ENCODE measurements around the gene TOX2. TPM values are rescaled to one million over a fixed set of nuclear protein-coding genes. Genes with fewer than 3 reads are reported as not detected.

The TOX2 gene
- total and polyA plus RNA-seq, 9 donors: 0.44 to 5.7 (median 2.2) TPM

DNA sequence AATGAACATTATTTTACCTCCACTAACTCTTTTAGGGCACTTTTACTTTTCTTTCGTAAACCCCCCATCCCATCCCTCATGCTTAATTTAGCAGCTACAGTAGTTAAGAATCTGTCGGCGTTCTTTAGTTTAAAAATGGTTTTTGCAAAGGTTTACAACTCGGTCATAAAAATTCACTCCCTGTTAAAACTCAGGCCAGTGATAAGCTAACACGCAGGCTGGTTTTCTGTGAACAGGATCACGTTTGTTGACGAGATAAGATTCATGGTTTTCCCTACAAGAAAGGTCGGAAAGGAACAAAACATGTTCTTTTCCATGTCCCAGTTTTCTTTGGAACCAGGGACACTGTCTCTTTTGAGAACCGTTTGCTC is 101.1 kb downstream of the TOX2 start:
- WGBS (ENCODE audit: insufficient coverage): 43% methylated on average over 5 of the region's 9 CpGs
- peaks cover 8% of the 10 kb centered on the region for H3K27me3 ChIP-seq (ENCODE audit: control insufficient read depth, insufficient read depth, low read length)
- no peaks in the 10 kb centered on the region for H3K36me3 ChIP-seq (ENCODE audit: control insufficient read depth, insufficient read depth, low read length)
- no peak overlapping the region for H3K4me3 ChIP-seq (ENCODE audit: low read length)
- H3K4me1 ChIP-seq (ENCODE audit: control insufficient read depth, insufficient read depth, low read length): peaks cover 41% of the 10 kb centered on the region
- H3K9me3 ChIP-seq (replicated peaks; ENCODE audit: control insufficient read depth, low read depth, low read length): no peaks in the 10 kb centered on the region
- DNase-seq: no peak
- H3K27ac ChIP-seq (ENCODE audit: low read length): no peak overlapping the region

DNA sequence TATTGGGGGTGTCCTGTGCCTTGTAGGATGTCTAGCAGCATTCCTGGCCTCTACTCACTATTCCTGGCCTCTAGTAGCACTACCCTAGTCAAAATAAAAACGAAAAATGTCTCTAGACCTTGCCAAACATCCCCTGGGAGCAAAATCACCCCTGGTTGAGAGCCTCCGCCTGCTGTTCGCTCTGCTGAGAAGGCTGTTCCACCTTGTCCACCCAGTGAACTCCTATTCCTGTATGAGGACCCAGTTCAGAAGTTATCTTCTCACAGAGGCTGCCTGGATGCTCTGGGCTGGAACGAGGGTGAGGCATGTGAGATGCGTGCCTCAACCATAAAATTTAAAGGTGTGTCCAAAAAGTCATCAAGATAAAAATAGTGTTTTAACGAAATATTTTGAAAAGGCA is 101.9 kb downstream of the TOX2 start:
- Histone ChIP-seq H3K27me3 (ENCODE audit: control insufficient read depth, insufficient read depth, low read length) (peaks cover 11% of the 10 kb centered on the region), H3K9me3 (replicated peaks; ENCODE audit: control insufficient read depth, low read depth, low read length) (no peaks in the 10 kb centered on the region), H3K36me3 (ENCODE audit: control insufficient read depth, insufficient read depth, low read length) (no peaks in the 10 kb centered on the region), H3K27ac (ENCODE audit: low read length) (no peak overlapping the region), H3K4me3 (ENCODE audit: low read length) (no peak overlapping the region), H3K4me1 (ENCODE audit: control insufficient read depth, insufficient read depth, low read length) (peaks cover 41% of the 10 kb centered on the region)
- WGBS (ENCODE audit: insufficient coverage): 29% methylated on average over 1 of the region's 6 CpGs
- DNase-seq: no peak

- DNase-seq: no peak
- peaks cover 39% of the 10 kb centered on the region for H3K4me1 ChIP-seq (ENCODE audit: control insufficient read depth, insufficient read depth, low read length)
- 94% methylated on average over 9 of the region's 11 CpGs for WGBS (ENCODE audit: insufficient coverage)
- H3K27me3 ChIP-seq (ENCODE audit: control insufficient read depth, insufficient read depth, low read length): peaks cover 11% of the 10 kb centered on the region
- H3K4me3 ChIP-seq (ENCODE audit: low read length): no peak overlapping the region
- no peaks in the 10 kb centered on the region for H3K9me3 ChIP-seq (replicated peaks; ENCODE audit: control insufficient read depth, low read depth, low read length)
- no peaks in the 10 kb centered on the region for H3K36me3 ChIP-seq (ENCODE audit: control insufficient read depth, insufficient read depth, low read length)
- no peak overlapping the region for H3K27ac ChIP-seq (ENCODE audit: low read length)
Measured at GRCh38 chr20:44017211-44017610, 102.6 kb downstream of the TOX2 start.

DNA sequence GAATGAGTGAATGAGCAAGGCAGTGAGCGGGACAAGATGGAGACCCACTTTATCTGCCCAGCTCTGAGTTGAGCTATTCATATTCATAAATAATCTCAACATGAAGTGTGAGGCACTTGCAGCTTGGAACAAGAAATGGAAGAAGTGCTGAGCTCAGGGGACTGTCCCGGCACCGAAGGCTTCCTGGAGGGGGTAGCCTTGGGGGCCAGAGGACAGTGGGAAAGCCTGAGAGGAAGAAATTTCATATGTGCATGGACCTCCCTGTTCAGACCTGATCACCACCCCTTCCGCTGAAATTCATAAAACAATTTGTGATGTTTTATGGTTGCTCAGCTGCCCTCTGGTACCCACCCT is 103.2 kb downstream of the TOX2 start:
- H3K9me3 ChIP-seq (replicated peaks; ENCODE audit: control insufficient read depth, low read depth, low read length): no peaks in the 10 kb centered on the region
- no peak for DNase-seq
- H3K4me1 ChIP-seq (ENCODE audit: control insufficient read depth, insufficient read depth, low read length): peaks cover 37% of the 10 kb centered on the region
- H3K27me3 ChIP-seq (ENCODE audit: control insufficient read depth, insufficient read depth, low read length): peaks cover 12% of the 10 kb centered on the region
- no peak overlapping the region for H3K4me3 ChIP-seq (ENCODE audit: low read length)
- H3K27ac ChIP-seq (ENCODE audit: low read length): peak overlapping the region; percentile 79
- no CpG with 5 or more reads among the region's 4 CpGs for WGBS (ENCODE audit: insufficient coverage)
- no peaks in the 10 kb centered on the region for H3K36me3 ChIP-seq (ENCODE audit: control insufficient read depth, insufficient read depth, low read length)

DNA sequence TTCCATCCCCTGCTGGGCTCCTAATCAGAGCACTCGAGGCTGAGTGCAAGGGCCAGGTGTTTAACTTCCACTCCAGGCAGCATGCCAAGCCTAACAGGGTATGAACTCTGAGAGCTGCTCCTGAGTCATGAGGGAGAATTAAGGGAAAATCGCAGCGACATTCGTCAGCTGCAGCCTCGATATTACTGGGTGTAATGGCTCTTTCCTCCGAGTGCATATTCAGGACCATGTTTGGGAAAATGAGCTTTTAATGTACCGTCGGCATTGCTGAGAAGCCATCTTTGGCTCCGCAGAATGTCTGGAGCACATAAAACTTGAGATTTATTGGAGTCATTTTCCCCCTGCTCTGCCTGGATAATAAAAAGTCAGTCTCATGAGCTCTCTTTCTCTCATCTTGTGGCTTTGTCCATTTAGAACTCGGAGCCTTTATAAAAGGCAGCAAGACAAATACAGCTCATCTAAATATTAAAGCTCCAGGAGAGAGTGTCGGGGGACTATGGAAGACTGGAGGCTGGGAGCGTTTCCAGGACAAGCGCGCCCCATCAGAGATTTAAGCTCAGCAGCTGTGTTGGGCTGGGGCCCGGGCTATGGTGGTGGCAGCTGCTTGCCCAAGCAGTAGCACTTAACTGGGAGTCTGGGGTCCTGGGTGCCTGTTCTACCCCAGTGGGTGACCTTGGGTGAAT is 103.7 kb downstream of the TOX2 start:
- H3K4me1 ChIP-seq (ENCODE audit: control insufficient read depth, insufficient read depth, low read length): peaks cover 37% of the 10 kb centered on the region
- peak; percentile 88 for DNase-seq
- peaks cover 12% of the 10 kb centered on the region for H3K27me3 ChIP-seq (ENCODE audit: control insufficient read depth, insufficient read depth, low read length)
- no peaks in the 10 kb centered on the region for H3K36me3 ChIP-seq (ENCODE audit: control insufficient read depth, insufficient read depth, low read length)
- peak overlapping the region; percentile 79 for H3K27ac ChIP-seq (ENCODE audit: low read length)
- 16% methylated on average over 7 of the region's 15 CpGs for WGBS (ENCODE audit: insufficient coverage)
- no peak overlapping the region for H3K4me3 ChIP-seq (ENCODE audit: low read length)
- H3K9me3 ChIP-seq (replicated peaks; ENCODE audit: control insufficient read depth, low read depth, low read length): no peaks in the 10 kb centered on the region

DNA sequence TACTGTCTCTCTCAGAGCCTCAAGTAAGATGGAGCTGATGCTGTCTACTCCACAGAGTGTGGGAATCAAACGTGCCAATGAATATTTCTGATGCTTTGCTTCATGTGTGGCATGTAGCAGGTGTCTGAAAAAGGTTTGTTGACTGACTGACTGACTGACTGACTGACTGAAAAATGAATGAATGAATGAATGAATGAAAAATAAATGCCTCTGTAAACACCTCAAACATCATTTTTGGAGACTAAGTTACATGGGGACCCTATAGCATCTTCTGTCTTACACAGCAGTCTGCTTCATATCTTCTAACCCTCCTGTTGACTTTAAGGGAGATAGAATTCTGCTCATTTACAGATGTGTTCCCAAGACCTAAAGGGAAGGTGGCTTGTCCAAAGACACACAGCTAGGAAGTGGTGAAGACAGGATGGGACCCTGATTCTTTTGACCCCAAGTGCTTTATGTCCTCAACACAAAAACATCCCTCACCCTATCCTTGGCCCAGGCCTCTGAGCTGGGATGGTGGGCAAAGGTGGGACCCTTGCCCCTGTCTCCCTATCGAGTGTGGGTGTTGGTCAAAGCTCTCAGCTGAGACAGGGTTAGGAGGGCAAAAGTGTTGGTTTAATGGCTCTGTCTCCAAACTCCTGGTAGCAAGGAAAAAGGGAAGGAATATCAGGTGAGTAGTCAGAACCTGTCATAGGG is 104.4 kb downstream of the TOX2 start:
- no peaks in the 10 kb centered on the region for H3K9me3 ChIP-seq (replicated peaks; ENCODE audit: control insufficient read depth, low read depth, low read length)
- DNase-seq: no peak
- no peaks in the 10 kb centered on the region for H3K36me3 ChIP-seq (ENCODE audit: control insufficient read depth, insufficient read depth, low read length)
- peak overlapping the region; percentile 79 for H3K27ac ChIP-seq (ENCODE audit: low read length)
- peaks cover 12% of the 10 kb centered on the region for H3K27me3 ChIP-seq (ENCODE audit: control insufficient read depth, insufficient read depth, low read length)
- 60% methylated on average over 1 of the region's 2 CpGs for WGBS (ENCODE audit: insufficient coverage)
- H3K4me3 ChIP-seq (ENCODE audit: low read length): no peak overlapping the region
- H3K4me1 ChIP-seq (ENCODE audit: control insufficient read depth, insufficient read depth, low read length): peaks cover 37% of the 10 kb centered on the region

GRCh38 chr20:44019638-44020335 is 105.1 kb downstream of the TOX2 start:
- 17% methylated on average over 6 of the region's 13 CpGs for whole genome bisulfite sequencing (ENCODE audit: insufficient coverage)
- no peak overlapping the region for H3K4me3 ChIP-seq (ENCODE audit: low read length)
- no peak for DNase-seq
- no peak overlapping the region for H3K27ac ChIP-seq (ENCODE audit: low read length)
- H3K27me3 ChIP-seq (ENCODE audit: control insufficient read depth, insufficient read depth, low read length): peaks cover 12% of the 10 kb centered on the region
- H3K4me1 ChIP-seq (ENCODE audit: control insufficient read depth, insufficient read depth, low read length): peaks cover 32% of the 10 kb centered on the region
- no peaks in the 10 kb centered on the region for H3K36me3 ChIP-seq (ENCODE audit: control insufficient read depth, insufficient read depth, low read length)
- H3K9me3 ChIP-seq (replicated peaks; ENCODE audit: control insufficient read depth, low read depth, low read length): no peaks in the 10 kb centered on the region

GRCh38 chr20:44020406-44021148 is 105.9 kb downstream of the TOX2 start:
- no peak for DNase-seq
- WGBS (ENCODE audit: insufficient coverage): 49% methylated on average over 7 of the region's 12 CpGs
- peaks cover 16% of the 10 kb centered on the region for H3K27me3 ChIP-seq (ENCODE audit: control insufficient read depth, insufficient read depth, low read length)

GRCh38 chr20:44021186-44021585 is 106.5 kb downstream of the TOX2 start:
- no peak overlapping the region for H3K4me3 ChIP-seq (ENCODE audit: low read length)

More at GRCh38 chr20:44020406-44021148, 105.9 kb downstream of the TOX2 start:
- Histone ChIP-seq H3K4me1 (ENCODE audit: control insufficient read depth, insufficient read depth, low read length) (peaks cover 29% of the 10 kb centered on the region), H3K27ac (ENCODE audit: low read length) (no peak overlapping the region), H3K36me3 (ENCODE audit: control insufficient read depth, insufficient read depth, low read length) (no peaks in the 10 kb centered on the region), H3K4me3 (ENCODE audit: low read length) (no peak overlapping the region), H3K9me3 (replicated peaks; ENCODE audit: control insufficient read depth, low read depth, low read length) (no peaks in the 10 kb centered on the region)

GRCh38 chr20:44021900-44022299 is 107.2 kb downstream of the TOX2 start:
- 64% methylated on average over 9 of the region's 10 CpGs for WGBS (ENCODE audit: insufficient coverage)

More at GRCh38 chr20:44021186-44021585, 106.5 kb downstream of the TOX2 start:
- peaks cover 13% of the 10 kb centered on the region for H3K27me3 ChIP-seq (ENCODE audit: control insufficient read depth, insufficient read depth, low read length)
- no peaks in the 10 kb centered on the region for H3K9me3 ChIP-seq (replicated peaks; ENCODE audit: control insufficient read depth, low read depth, low read length)
- H3K4me1 ChIP-seq (ENCODE audit: control insufficient read depth, insufficient read depth, low read length): peaks cover 29% of the 10 kb centered on the region
- DNase-seq: no peak
- no peak overlapping the region for H3K27ac ChIP-seq (ENCODE audit: low read length)
- H3K36me3 ChIP-seq (ENCODE audit: control insufficient read depth, insufficient read depth, low read length): no peaks in the 10 kb centered on the region
- WGBS (ENCODE audit: insufficient coverage): 78% methylated on average over 6 of the region's 6 CpGs

More at GRCh38 chr20:44021900-44022299, 107.2 kb downstream of the TOX2 start:
- Histone ChIP-seq H3K36me3 (ENCODE audit: control insufficient read depth, insufficient read depth, low read length) (no peaks in the 10 kb centered on the region), H3K4me1 (ENCODE audit: control insufficient read depth, insufficient read depth, low read length) (peaks cover 29% of the 10 kb centered on the region), H3K27me3 (ENCODE audit: control insufficient read depth, insufficient read depth, low read length) (peaks cover 8% of the 10 kb centered on the region), H3K4me3 (ENCODE audit: low read length) (no peak overlapping the region), H3K27ac (ENCODE audit: low read length) (no peak overlapping the region), H3K9me3 (replicated peaks; ENCODE audit: control insufficient read depth, low read depth, low read length) (no peaks in the 10 kb centered on the region)
- no peak for DNase-seq

Measured in muscle of leg (tissue), 11 donors.